SK-N-SH treated with all-trans-retinoic acid at 6 μM for 48 hours (cell line): ENCODE measurements around the gene WRAP73.

Source experiments
- ESRRG ChIP-seq: fragments of 250-450 bp; sonication (Bioruptor Pico); IDR thresholded peaks from 2 replicates; pipeline ENCODE4 v1.6.1; 2021; ENCODE audit warnings: mild to moderate bottlenecking
- ZC3H10 ChIP-seq: fragments of 250-450 bp; sonication (Bioruptor Pico); IDR thresholded peaks from 2 replicates; pipeline ENCODE4 v1.5.1; 2021; ENCODE audit warnings: mild to moderate bottlenecking, moderate library complexity
- ZNF70 ChIP-seq: fragments of 450-650 bp; formaldehyde crosslinking; IDR thresholded peaks from 2 replicates; pipeline ENCODE4 v1.5.0; 2020; ENCODE audit warnings: mild to moderate bottlenecking, moderate library complexity
- TF ChIP-seq, protein P1 (sequence below): fragments of 250-450 bp; sonication (Bioruptor Pico); IDR thresholded peaks from 2 replicates; pipeline ENCODE4 v1.8.0; 2020; ENCODE audit warnings: mild to moderate bottlenecking, moderate library complexity, borderline replicate concordance

- TF ChIP-seq ZC3H10 (CRISPR knock-in tag) (no peak), ZNF70 (CRISPR knock-in tag) (no peak), ESRRG (CRISPR knock-in tag) (no peak)
- TF ChIP-seq, protein P1, sequence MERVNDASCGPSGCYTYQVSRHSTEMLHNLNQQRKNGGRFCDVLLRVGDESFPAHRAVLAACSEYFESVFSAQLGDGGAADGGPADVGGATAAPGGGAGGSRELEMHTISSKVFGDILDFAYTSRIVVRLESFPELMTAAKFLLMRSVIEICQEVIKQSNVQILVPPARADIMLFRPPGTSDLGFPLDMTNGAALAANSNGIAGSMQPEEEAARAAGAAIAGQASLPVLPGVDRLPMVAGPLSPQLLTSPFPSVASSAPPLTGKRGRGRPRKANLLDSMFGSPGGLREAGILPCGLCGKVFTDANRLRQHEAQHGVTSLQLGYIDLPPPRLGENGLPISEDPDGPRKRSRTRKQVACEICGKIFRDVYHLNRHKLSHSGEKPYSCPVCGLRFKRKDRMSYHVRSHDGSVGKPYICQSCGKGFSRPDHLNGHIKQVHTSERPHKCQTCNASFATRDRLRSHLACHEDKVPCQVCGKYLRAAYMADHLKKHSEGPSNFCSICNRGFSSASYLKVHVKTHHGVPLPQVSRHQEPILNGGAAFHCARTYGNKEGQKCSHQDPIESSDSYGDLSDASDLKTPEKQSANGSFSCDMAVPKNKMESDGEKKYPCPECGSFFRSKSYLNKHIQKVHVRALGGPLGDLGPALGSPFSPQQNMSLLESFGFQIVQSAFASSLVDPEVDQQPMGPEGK, result no peak
Observed at GRCh38 chr1:3683992-3684391, 34.1 kb upstream of the WRAP73 start.
